Natural killer cell treated with Interleukin-12 subunit alpha and Interleukin-12 subunit beta and Interleukin-15 and Interleukin-18, amount 100 ng/mL, for 72 hours (primary cell): ENCODE results near the gene OR2F1. TPM values are rescaled to one million over a fixed set of nuclear protein-coding genes. Genes with fewer than 3 reads are reported as not detected.

Experiments used
- ATAC-seq, 2 donors: fragments of 150-1000 bp; cut with Tn5 transposase in 1 of 2; sonication (Bioruptor Pico), chemical (Tn5 transposase) in 1 of 2; 2 replicates each; pipeline ENCODE4 v1.10.0; 2021
- DNase-seq: peaks from one replicate; pipeline ENCODE4 v3.0.0; 2022; ENCODE audit warnings: low spot score
- H3K27ac Mint-ChIP-seq, 2 donors: 1 replicate in 1 of 2; 2 replicates in 1 of 2; pipeline ENCODE4 v1.8.0; 2022; ENCODE audit warnings: mixed read lengths in 2 of 2, mild to moderate bottlenecking in 1 of 2, moderate library complexity in 1 of 2
- H3K27me3 Mint-ChIP-seq, 2 donors: 1 replicate in 1 of 2; 2 replicates in 1 of 2; pipeline ENCODE4 v1.8.0; 2022; ENCODE audit warnings: mixed read lengths in 2 of 2
- H3K36me3 Mint-ChIP-seq: one replicate; pipeline ENCODE4 v1.8.0; 2022; ENCODE audit warnings: mixed read lengths
- H3K4me1 Mint-ChIP-seq, 2 donors: 1 replicate in 1 of 2; 2 replicates in 1 of 2; pipeline ENCODE4 v1.8.0; 2022; ENCODE audit warnings: low read depth in 2 of 2, mixed read lengths in 2 of 2, mild to moderate bottlenecking in 1 of 2
- H3K4me3 Mint-ChIP-seq: one replicate; pipeline ENCODE4 v1.8.0; 2022; ENCODE audit warnings: mixed read lengths
- H3K9me3 Mint-ChIP-seq: 2 replicates; pipeline ENCODE4 v1.8.0; 2022; ENCODE audit warnings: mixed read lengths
- total RNA-seq, 2 donors: library from RNA; stranded (reverse); gene quantifications; one replicate each; pipeline ENCODE4 v1.2.3, GENCODE V29; 2022

The OR2F1 gene
- total RNA-seq, 2 donors from 2014 or later, result not detected

DNA sequence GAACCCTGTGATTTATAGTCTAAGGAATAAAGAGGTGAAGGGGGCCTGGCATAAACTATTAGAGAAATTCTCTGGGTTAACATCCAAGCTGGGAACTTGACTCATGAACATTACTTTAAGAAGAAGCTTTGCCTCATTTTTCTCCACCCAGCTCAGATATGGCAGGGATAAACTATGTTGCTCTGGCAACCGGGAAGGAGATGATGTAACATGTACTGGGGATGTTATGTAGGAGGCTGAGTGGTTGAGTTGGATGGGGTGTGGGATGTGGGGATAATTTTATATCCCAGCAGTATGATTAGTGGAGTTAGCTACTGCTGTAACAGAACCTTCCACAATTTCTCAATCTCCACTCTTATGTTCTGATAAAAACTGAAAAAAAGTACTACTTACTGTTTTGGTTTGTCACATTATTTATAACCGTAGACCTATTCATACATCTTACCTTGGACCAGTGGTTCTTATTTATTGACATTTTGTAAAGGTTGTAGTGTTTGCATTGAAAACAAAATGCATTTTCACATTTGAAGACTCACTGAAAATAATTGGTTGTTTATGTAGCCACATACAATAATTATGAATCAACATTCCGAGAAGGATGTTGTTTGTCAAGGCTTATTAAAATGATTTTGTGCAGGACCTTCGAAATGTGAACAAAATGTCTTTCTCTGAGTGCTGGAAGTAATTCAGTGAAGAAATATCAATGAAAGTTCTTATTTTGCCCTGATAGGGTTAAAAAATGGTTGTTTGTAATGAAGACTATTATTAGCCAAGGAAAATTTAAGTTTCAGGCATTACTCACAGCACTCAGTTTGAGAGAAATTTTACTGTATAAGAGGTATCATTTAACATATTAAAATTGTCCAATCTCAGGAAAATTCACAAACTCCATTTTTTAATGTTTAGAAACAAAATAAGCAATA is 18.3 kb upstream of the OR2F1 start:
- Mint-ChIP-seq H3K9me3 (peaks cover 8% of the 10 kb centered on the region), H3K4me1 (no peaks in the 10 kb centered on the region), H3K4me3 (no peak overlapping the region), H3K27ac (no peak overlapping the region), H3K27me3 (peaks cover 13 to 38% of the 10 kb centered on the region in 2 donors), H3K36me3 (peaks cover 6% of the 10 kb centered on the region)
- DNase-seq (no peak), ATAC-seq (no peak)

DNA sequence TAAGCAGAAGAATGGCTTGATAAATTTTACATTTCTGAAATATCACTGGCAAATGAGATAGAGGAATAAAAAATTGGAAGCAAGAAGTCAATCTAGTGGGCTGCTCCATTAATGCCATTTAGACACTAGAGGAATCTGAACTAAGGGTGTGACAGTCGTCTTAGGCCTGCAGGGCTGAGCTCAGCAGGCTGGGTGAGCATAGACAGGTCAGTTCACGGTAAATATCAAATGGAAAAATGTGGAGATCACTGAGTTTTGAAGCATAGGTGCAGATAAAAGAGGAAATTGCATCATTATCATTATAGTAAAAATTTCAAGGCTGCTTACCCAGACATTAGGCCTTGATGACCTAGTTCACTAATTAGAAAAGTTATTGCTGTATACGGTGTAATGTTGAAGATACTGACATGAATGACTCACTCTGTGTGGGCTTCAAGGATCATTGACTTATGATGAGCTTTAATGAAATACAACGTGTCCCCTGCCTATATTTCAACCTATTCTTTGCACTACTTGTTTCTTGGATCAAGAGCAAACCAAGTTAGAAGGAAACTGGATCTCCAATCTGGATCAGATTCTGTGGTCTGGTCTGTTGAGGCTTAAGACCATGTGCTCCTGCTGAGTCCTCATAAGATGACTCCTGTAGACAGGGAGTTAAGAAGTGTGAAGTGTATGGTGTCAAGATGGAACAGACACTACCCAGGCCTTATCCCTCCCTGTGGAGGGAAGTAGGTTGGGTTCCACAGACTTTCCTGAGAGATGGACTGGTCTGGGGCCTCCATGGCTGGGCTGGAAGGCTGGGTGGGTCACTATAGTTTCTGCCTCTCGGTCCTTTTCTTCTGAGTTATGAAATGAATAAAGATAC is 16.0 kb upstream of the OR2F1 start:
- peak in 1 of 2 donors; percentile 52 for ATAC-seq
- no peaks in the 10 kb centered on the region for H3K36me3 Mint-ChIP-seq

DNA sequence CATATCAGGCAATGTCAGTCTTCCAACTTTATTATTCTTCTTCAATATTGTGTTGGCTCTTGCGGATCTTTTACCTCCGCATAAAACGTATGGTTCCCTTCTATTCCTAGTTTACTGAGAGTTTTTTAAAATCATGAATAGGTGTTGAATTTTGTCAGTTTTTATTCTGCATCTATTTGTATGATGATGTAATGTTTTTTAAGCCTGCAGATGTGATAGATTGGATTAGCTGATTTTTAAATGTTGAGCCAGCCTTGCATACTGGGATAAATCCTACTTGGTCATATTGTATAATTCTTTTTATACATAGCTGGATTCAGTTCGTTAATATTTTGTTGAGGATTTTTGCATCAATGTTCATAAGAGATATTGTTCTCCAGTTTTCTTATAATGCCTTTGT is 9.2 kb upstream of the OR2F1 start:
- peaks cover 31 to 57% of the 10 kb centered on the region in 2 donors for H3K27me3 Mint-ChIP-seq

More for the DNA sequence above, 16.0 kb upstream of the OR2F1 start:
- H3K27me3 Mint-ChIP-seq, result peaks cover 13 to 32% of the 10 kb centered on the region in 2 donors
- H3K9me3 Mint-ChIP-seq, result peaks cover 4% of the 10 kb centered on the region
- H3K4me3 Mint-ChIP-seq, result no peak overlapping the region
- H3K4me1 Mint-ChIP-seq, result no peaks in the 10 kb centered on the region
- no peak for DNase-seq
- no peak overlapping the region for H3K27ac Mint-ChIP-seq

DNA sequence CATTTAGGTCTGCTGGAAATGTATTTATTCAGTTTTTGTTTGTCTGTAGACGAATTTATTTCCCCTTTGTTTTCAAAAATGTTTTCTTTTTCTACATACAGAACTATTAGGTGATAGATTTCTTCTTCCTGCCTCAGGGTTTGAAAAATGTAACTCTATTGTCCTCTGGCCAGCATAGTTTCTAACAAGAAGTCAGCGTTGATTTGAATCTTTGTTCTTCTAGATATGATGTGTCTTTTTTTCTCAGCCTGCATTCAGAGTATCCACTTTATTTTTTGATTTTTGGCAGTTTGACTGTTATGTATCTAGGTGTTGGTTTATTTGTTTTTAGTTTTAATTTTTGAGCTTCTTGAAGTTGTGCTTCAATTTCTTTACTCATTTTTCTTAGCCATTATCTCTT is 7.5 kb upstream of the OR2F1 start:
- Mint-ChIP-seq H3K4me3 (no peak overlapping the region), H3K27me3 (peaks cover 24 to 50% of the 10 kb centered on the region in 2 donors), H3K27ac (no peak overlapping the region), H3K9me3 (no peaks in the 10 kb centered on the region), H3K36me3 (no peaks in the 10 kb centered on the region), H3K4me1 (no peaks in the 10 kb centered on the region)
- DNase-seq, result no peak
- no peak for ATAC-seq

More for the DNA sequence above, 9.2 kb upstream of the OR2F1 start:
- H3K4me1 Mint-ChIP-seq, result no peaks in the 10 kb centered on the region
- no peak overlapping the region for H3K4me3 Mint-ChIP-seq
- no peak overlapping the region for H3K27ac Mint-ChIP-seq
- no peaks in the 10 kb centered on the region for H3K9me3 Mint-ChIP-seq
- no peaks in the 10 kb centered on the region for H3K36me3 Mint-ChIP-seq
- no peak for ATAC-seq
- no peak for DNase-seq

DNA sequence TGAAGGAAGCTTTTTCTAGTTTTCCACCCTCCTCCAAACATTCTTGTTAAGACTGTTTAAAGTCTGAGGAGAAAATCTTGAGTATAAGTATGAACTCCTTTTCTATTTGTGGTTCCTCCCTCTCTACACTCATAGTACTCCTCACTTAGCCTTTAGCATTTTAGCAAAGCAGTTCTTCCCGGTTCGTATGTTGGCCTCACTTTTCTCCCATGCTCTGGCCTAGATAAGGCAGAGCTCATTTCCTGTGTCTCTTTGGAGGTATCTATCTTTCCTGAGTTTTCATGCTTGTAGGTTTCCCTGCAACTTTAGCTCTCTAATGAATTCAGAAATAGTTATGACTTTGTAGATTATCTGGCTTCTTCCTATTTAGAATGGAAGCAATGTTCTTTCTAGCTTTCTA is 5.9 kb upstream of the OR2F1 start:
- Mint-ChIP-seq H3K9me3 (no peaks in the 10 kb centered on the region), H3K27ac (no peak overlapping the region), H3K4me1 (no peaks in the 10 kb centered on the region), H3K27me3 (peaks cover 24 to 51% of the 10 kb centered on the region in 2 donors), H3K36me3 (no peaks in the 10 kb centered on the region), H3K4me3 (no peak overlapping the region)
- DNase-seq, result no peak
- no peak for ATAC-seq

DNA sequence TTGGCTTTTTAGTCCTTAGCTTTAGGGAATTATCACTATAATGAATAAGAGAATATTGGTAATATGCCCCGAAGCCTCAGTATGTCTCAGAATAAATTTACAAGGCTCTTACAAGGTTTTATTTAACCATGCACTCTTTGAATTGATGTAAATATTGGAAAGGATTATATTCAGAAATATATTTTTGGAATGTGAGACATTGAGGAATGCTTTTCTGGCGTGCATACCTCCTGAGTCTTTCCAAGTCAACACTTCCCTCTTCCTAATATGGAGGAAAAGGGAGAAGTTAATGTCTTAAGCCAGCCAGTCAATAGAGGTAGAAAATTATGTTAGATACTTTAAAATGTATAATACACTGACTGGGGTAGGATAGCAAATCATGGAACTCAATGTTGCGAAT is 1.2 kb upstream of the OR2F1 start:
- Mint-ChIP-seq H3K36me3 (no peaks in the 10 kb centered on the region), H3K4me1 (no peaks in the 10 kb centered on the region), H3K4me3 (no peak overlapping the region), H3K27ac (no peak overlapping the region), H3K27me3 (peaks cover 22 to 36% of the 10 kb centered on the region in 2 donors), H3K9me3 (no peaks in the 10 kb centered on the region)
- no peak for DNase-seq
- no peak for ATAC-seq

DNA sequence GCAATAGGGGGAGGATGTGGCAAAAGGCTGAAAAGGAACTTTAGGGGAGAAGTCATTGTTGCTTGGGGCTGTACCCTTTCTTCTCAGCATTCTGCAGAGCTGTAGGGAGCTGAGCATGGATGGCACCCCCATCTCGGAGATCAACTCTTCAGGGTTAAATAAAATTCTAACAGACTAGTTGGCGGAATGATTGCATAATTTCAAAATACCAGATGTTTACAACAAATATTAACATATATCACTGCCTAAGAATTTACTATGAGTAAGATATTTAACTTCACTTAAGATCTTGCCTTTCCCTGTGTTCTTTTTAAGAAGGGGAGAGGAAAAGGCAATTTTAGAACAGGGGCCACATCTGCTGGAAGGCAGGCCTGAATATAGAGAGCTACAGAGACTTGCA is 509 bp upstream of the OR2F1 start:
- H3K27ac Mint-ChIP-seq, result no peak overlapping the region
- no peak for ATAC-seq
- H3K4me1 Mint-ChIP-seq, result no peaks in the 10 kb centered on the region
- no peak for DNase-seq
- no peaks in the 10 kb centered on the region for H3K36me3 Mint-ChIP-seq
- no peaks in the 10 kb centered on the region for H3K9me3 Mint-ChIP-seq
- peaks cover 20 to 30% of the 10 kb centered on the region in 2 donors for H3K27me3 Mint-ChIP-seq
- no peak overlapping the region for H3K4me3 Mint-ChIP-seq

DNA sequence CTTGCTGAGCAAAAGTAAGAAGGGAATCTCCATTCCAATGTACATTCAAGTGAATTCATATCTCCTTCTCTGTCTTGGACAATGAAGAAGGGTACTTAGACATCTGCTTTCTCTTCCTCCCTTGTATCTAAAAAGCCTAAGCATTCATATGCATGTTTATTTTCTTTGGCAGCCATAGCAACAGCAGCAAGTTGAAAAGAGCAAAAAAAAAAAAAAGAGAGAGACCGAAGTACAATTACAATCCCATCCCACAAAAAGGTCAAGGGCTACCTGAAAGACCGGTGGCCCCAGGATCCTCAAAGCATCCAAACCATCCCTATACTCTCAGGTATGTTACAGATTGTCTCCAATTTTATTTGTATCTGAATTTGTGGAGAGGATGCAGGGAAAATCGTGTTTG is 4.1 kb downstream of the OR2F1 start:
- no peak overlapping the region for H3K4me3 Mint-ChIP-seq
- H3K27me3 Mint-ChIP-seq, result peaks cover 23 to 32% of the 10 kb centered on the region in 2 donors
- H3K4me1 Mint-ChIP-seq, result no peaks in the 10 kb centered on the region
- H3K27ac Mint-ChIP-seq, result no peak overlapping the region
- H3K9me3 Mint-ChIP-seq, result peaks cover 3% of the 10 kb centered on the region
- H3K36me3 Mint-ChIP-seq, result no peaks in the 10 kb centered on the region
- ATAC-seq, result no peak
- DNase-seq, result no peak

DNA sequence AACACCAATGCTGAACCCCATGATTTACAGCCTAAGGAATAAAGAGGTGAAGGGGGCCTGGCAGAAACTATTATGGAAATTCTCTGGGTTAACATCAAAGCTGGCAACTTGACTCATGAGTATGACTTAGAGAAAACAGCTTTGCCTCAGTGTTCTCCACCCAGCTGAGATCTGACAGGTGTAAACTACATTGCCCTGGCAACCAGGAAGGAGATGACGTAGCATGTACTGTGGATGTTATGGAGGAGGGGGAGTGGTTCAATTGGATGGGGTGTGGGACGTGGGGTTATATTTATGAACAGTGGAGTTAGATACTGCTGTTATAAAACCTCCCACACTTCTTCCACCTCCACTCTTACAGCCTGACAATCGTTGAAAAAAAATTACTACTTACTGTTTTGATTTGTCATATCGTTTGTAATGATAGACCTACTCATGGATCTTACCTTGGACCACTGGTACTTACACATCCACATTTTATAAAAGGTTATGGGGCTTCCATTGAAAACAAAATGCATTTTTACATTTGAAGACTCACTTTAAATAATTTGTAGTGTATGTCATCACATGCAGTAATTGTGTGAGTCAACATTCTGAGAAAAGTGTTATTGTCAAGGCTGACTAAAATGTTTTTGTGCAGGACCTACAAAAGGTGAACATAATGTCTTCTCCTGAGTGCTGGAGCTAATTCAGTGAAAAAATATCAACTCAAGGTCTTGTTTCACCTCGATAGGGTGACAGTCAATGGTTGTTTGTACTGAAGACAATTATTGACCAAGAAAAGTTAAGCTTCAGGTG is 6.4 kb downstream of the OR2F1 start:
- Mint-ChIP-seq H3K27me3 (peaks cover 26 to 32% of the 10 kb centered on the region in 2 donors), H3K36me3 (no peaks in the 10 kb centered on the region), H3K4me3 (no peak overlapping the region), H3K9me3 (peaks cover 3% of the 10 kb centered on the region), H3K27ac (no peak overlapping the region), H3K4me1 (no peaks in the 10 kb centered on the region)
- ATAC-seq, result no peak
- no peak for DNase-seq

DNA sequence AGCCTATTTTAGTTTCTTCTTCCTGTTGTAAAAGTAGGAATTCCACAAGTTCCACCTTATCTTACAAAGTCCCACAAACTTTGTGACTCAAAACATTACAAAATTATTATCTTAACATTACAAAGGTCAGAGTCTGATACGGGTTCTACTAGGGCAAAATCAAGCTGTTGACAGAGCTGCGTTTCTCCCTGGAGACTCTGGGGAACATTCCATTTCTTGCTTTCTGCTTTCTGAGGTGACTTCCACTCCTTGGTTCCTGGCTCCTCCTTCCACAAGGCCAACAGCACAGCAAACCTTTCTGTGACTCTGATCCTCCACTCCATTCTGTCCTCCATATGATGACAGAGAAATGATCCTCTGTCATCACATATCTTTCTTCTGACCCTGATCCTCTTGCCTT is 10.6 kb downstream of the OR2F1 start:
- Mint-ChIP-seq H3K27ac (no peak overlapping the region), H3K36me3 (no peaks in the 10 kb centered on the region), H3K4me3 (no peak overlapping the region), H3K9me3 (peaks cover 3% of the 10 kb centered on the region), H3K4me1 (no peaks in the 10 kb centered on the region), H3K27me3 (peaks cover 8 to 13% of the 10 kb centered on the region in 2 donors)
- ATAC-seq (no peak), DNase-seq (no peak)

DNA sequence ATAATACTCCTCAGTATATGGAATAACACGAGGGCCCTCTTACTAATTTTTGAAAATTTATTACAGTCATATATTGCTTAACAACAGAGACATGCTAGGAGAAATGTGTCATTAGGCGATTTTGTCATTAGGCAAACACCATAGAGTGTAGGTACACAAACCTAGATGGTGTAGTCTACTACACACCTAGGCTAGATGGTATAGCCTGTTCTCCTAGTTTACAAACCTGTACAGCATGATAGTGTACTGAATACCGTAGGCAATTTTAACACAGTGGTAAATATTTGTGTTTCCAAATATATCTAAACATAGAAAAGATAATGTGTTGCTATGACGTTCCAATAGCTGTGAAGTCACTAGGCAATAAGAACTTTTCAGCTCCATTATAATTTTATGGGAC is 12.8 kb downstream of the OR2F1 start:
- no peak for ATAC-seq
- Mint-ChIP-seq H3K4me1 (no peaks in the 10 kb centered on the region), H3K27ac (no peak overlapping the region), H3K36me3 (no peaks in the 10 kb centered on the region), H3K4me3 (no peak overlapping the region), H3K9me3 (peaks cover 1% of the 10 kb centered on the region), H3K27me3 (peaks cover 5 to 17% of the 10 kb centered on the region in 2 donors)
- DNase-seq, result no peak

DNA sequence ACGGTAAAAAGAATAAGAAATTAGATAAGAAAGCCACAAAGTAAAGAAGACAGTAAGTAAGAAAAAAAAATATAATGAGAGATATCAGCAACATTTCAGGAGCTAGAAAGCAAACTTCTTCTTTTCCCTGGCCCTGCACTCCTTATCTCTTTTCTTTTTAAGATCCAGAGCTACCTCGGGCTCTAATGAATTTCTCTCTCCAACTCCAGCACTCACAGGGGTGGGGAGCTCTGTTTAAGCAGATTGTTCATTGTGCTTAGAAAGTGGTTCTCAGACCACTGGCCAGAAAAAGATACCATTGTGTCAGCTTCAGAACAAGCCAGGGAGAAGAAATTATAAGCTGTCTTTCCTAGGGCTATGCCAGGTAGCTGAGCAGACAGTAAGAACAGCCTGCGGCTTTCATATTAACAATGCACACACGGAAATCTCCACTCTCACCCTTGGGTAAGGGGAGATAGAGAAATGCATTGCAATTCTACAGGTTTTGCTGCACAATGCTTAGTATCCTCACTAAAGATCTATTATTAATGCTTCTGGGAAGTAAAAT is 19.3 kb downstream of the OR2F1 start:
- ATAC-seq (no peak), DNase-seq (no peak)
- no peak overlapping the region for H3K4me3 Mint-ChIP-seq
- no peaks in the 10 kb centered on the region for H3K36me3 Mint-ChIP-seq
- H3K27me3 Mint-ChIP-seq, result peaks cover 10 to 23% of the 10 kb centered on the region in 2 donors
- H3K9me3 Mint-ChIP-seq, result no peaks in the 10 kb centered on the region
- H3K4me1 Mint-ChIP-seq, result no peaks in the 10 kb centered on the region
- no peak overlapping the region for H3K27ac Mint-ChIP-seq

DNA sequence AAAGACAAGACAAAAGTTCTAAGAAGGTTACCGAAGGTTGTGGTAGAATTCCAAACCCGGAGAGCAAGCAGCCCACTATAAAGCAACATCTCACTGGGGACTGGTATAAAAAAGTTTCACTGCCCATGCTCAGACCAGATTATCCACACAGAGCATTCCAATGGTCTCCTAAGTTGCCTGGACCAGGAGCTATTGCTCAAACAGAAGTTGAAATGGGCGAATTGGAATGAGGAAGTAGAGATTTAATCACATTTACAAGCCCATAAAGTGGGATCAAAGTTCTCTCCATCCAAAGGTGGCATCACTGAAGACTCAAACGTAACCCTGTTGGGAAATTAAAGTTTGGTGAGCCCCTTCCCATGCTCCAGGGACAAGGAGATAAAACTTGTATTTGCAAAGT is 19.8 kb downstream of the OR2F1 start:
- no peak overlapping the region for H3K27ac Mint-ChIP-seq
- H3K9me3 Mint-ChIP-seq, result no peaks in the 10 kb centered on the region
- H3K4me1 Mint-ChIP-seq, result no peaks in the 10 kb centered on the region
- no peak overlapping the region for H3K4me3 Mint-ChIP-seq
- ATAC-seq (no peak), DNase-seq (no peak)
- H3K27me3 Mint-ChIP-seq, result peaks cover 10 to 27% of the 10 kb centered on the region in 2 donors
- H3K36me3 Mint-ChIP-seq, result no peaks in the 10 kb centered on the region
